Osteocyte (in vitro differentiated cells): ENCODE data around the gene CNGB1. TPM values are rescaled to one million over a fixed set of nuclear protein-coding genes. Genes with fewer than 3 reads are reported as not detected.
"Not testable (repeated sequence)": the region's sequence is repeated elsewhere in the genome, so short reads cannot be mapped to it uniquely, and the experiment has no call there.

Experiments
- DNase-seq: peaks from one replicate; pipeline ENCODE4 v3.0.0; 2021; ENCODE audit warnings: mixed read lengths; ENCODE audit not compliant: unreplicated experiment; ENCODE audit errors: extremely low spot score
- H3K27ac Mint-ChIP-seq: one replicate; pipeline ENCODE4 v1.8.0; 2021; ENCODE audit warnings: mild to moderate bottlenecking, mixed read lengths; ENCODE audit not compliant: unreplicated experiment
- H3K27me3 Mint-ChIP-seq: one replicate; pipeline ENCODE4 v1.8.0; 2021; ENCODE audit warnings: mixed read lengths; ENCODE audit not compliant: unreplicated experiment
- H3K36me3 Mint-ChIP-seq: one replicate; pipeline ENCODE4 v1.8.0; 2021; ENCODE audit warnings: mixed read lengths; ENCODE audit not compliant: unreplicated experiment
- H3K4me1 Mint-ChIP-seq: one replicate; pipeline ENCODE4 v1.8.0; 2021; ENCODE audit warnings: mixed read lengths; ENCODE audit not compliant: unreplicated experiment
- H3K4me3 Mint-ChIP-seq: one replicate; pipeline ENCODE4 v1.8.0; 2021; ENCODE audit warnings: mild to moderate bottlenecking, moderate library complexity, mixed read lengths; ENCODE audit not compliant: unreplicated experiment
- H3K9me3 Mint-ChIP-seq: one replicate; pipeline ENCODE4 v1.8.0; 2021; ENCODE audit warnings: mixed read lengths; ENCODE audit not compliant: unreplicated experiment
- CTCF ChIP-seq: fragments of 200-600 bp; sonication (generic); IDR thresholded peaks from 2 replicates; pipeline ENCODE4 v1.5.0; 2021; ENCODE audit warnings: antibody characterized with exemption, mild to moderate bottlenecking, moderate library complexity
- total RNA-seq: library from RNA; stranded (reverse); gene quantifications from 2 replicates; pipeline ENCODE4 v1.2.1, GENCODE V29; 2021

The CNGB1 gene
- total RNA-seq, 1 donor from 2014 or later: not detected

GRCh38 chr16:57862698-57863433 is 108.1 kb downstream of the CNGB1 start:
- peak overlapping the region; percentile 27 for H3K27ac Mint-ChIP-seq
- DNase-seq: no peak
- peaks cover 35% of the 10 kb centered on the region for H3K4me1 Mint-ChIP-seq
- H3K4me3 Mint-ChIP-seq: peak overlapping the region; percentile 15
- TF ChIP-seq CTCF: no peak
- H3K27me3 Mint-ChIP-seq: no peaks in the 10 kb centered on the region
- no peaks in the 10 kb centered on the region for H3K9me3 Mint-ChIP-seq
- no peaks in the 10 kb centered on the region for H3K36me3 Mint-ChIP-seq

GRCh38 chr16:57859331-57859730 is 111.6 kb downstream of the CNGB1 start:
- peaks cover 4% of the 10 kb centered on the region for H3K36me3 Mint-ChIP-seq
- peak overlapping the region; percentile 31 for H3K27ac Mint-ChIP-seq
- peak; percentile 43 for TF ChIP-seq CTCF
- H3K9me3 Mint-ChIP-seq: no peaks in the 10 kb centered on the region
- H3K4me3 Mint-ChIP-seq: no peak overlapping the region
- DNase-seq: no peak
- peaks cover 40% of the 10 kb centered on the region for H3K4me1 Mint-ChIP-seq
- H3K27me3 Mint-ChIP-seq: no peaks in the 10 kb centered on the region

- no peak for DNase-seq
- TF ChIP-seq CTCF: no peak
- no peak overlapping the region for H3K4me3 Mint-ChIP-seq
- no peaks in the 10 kb centered on the region for H3K9me3 Mint-ChIP-seq
- peaks cover 38% of the 10 kb centered on the region for H3K4me1 Mint-ChIP-seq
- no peaks in the 10 kb centered on the region for H3K27me3 Mint-ChIP-seq
- no peak overlapping the region for H3K27ac Mint-ChIP-seq
- peaks cover 4% of the 10 kb centered on the region for H3K36me3 Mint-ChIP-seq
Measured at GRCh38 chr16:57858635-57859034, 112.3 kb downstream of the CNGB1 start.

- H3K27me3 Mint-ChIP-seq, H3K4me3 Mint-ChIP-seq, H3K27ac Mint-ChIP-seq, DNase-seq, H3K36me3 Mint-ChIP-seq, H3K9me3 Mint-ChIP-seq: not testable (repeated sequence)
- peaks cover 31% of the 10 kb centered on the region for H3K4me1 Mint-ChIP-seq
Measured at GRCh38 chr16:57857991-57858390, 112.9 kb downstream of the CNGB1 start.

- no peaks in the 10 kb centered on the region for H3K27me3 Mint-ChIP-seq
- no peaks in the 10 kb centered on the region for H3K9me3 Mint-ChIP-seq
- H3K4me1 Mint-ChIP-seq: peaks cover 20% of the 10 kb centered on the region
Measured at GRCh38 chr16:57855188-57855587, 115.7 kb downstream of the CNGB1 start.

More at GRCh38 chr16:57855188-57855587, 115.7 kb downstream of the CNGB1 start:
- no peak for TF ChIP-seq CTCF
- H3K4me3 Mint-ChIP-seq: no peak overlapping the region
- peaks cover 4% of the 10 kb centered on the region for H3K36me3 Mint-ChIP-seq
- DNase-seq: no peak
- H3K27ac Mint-ChIP-seq: no peak overlapping the region
